HCT116 (cell line): ENCODE data around the gene PATL2.

Experiments
- CEBPB ChIP-seq: IDR thresholded peaks from 2 replicates; pipeline ENCODE4 v1.6.1; 2012; ENCODE audit warnings: low read depth
- CTCF ChIP-seq, 3 experiments: fragments of 200-600 bp in 1 of 3; sonication (generic) in 1 of 3; IDR thresholded peaks in 2 of 3; conservative IDR thresholded peaks in 1 of 3; 2 replicates each; pipeline ENCODE4 v1.5.1; 2012 to 2017; ENCODE audit warnings: low read depth in 2 of 3, low read length in 2 of 3, antibody characterized with exemption in 1 of 3, borderline replicate concordance in 1 of 3, control low read depth in 1 of 3, mild to moderate bottlenecking in 1 of 3, mixed read lengths in 1 of 3, mixed run types in 1 of 3, moderate library complexity in 1 of 3; ENCODE audit not compliant: insufficient read depth in 1 of 3
- EGR1 ChIP-seq: IDR thresholded peaks from 2 replicates; pipeline ENCODE4 v1.6.1; 2012; ENCODE audit warnings: low read depth
- EZH2 ChIP-seq: fragments of 200-600 bp; sonication (generic); IDR thresholded peaks from 2 replicates; pipeline ENCODE4 v1.6.1; 2017; ENCODE audit warnings: antibody characterized with exemption, mixed run types
- JUND ChIP-seq: IDR thresholded peaks from 2 replicates; pipeline ENCODE4 v1.6.1; 2012
- MAX ChIP-seq: IDR thresholded peaks from 2 replicates; pipeline ENCODE4 v1.6.1; 2012
- POLR2A ChIP-seq: IDR thresholded peaks from 2 replicates; pipeline ENCODE4 v1.7.0; 2011; ENCODE audit warnings: borderline replicate concordance; ENCODE audit not compliant: insufficient read depth, insufficient read length; ENCODE audit errors: extremely low read depth
- POLR2AphosphoS5 ChIP-seq: IDR thresholded peaks from 2 replicates; pipeline ENCODE4 v1.6.1; 2011; ENCODE audit warnings: mild to moderate bottlenecking, low read depth, low read length, moderate library complexity
- RAD21 ChIP-seq: IDR thresholded peaks from 2 replicates; pipeline ENCODE4 v1.6.1; 2012; ENCODE audit warnings: low read depth, mild to moderate bottlenecking
- YY1 ChIP-seq: IDR thresholded peaks from 2 replicates; pipeline ENCODE4 v1.6.1; 2011; ENCODE audit warnings: low read length, low read depth, moderate library complexity, mild to moderate bottlenecking; ENCODE audit not compliant: insufficient replicate concordance; ENCODE audit errors: extremely low read depth
- TF ChIP-seq, protein P1 (sequence below): IDR thresholded peaks from 2 replicates; pipeline ENCODE4 v1.6.1; 2011; ENCODE audit warnings: mild to moderate bottlenecking, low read length, moderate library complexity; ENCODE audit not compliant: insufficient replicate concordance; ENCODE audit errors: extremely low read depth

GRCh38 chr15:44616974-44617373 is 94.1 kb downstream of the PATL2 start:
- TF ChIP-seq MAX (no peak), CTCF (IDR thresholded peaks at IDR 0.05 in 2 of 3, conservative IDR thresholded peaks at IDR 0.05 in 1 of 3; ENCODE audit: borderline replicate concordance in 1 of 3, insufficient read depth in 1 of 3, low read depth in 2 of 3, low read length in 2 of 3) (no peak), POLR2A (no peak), POLR2AphosphoS5 (no peak), EZH2 (no peak), JUND (no peak), YY1 (no peak), CEBPB (no peak), EGR1 (no peak), RAD21 (no peak)
- TF ChIP-seq, protein P1, sequence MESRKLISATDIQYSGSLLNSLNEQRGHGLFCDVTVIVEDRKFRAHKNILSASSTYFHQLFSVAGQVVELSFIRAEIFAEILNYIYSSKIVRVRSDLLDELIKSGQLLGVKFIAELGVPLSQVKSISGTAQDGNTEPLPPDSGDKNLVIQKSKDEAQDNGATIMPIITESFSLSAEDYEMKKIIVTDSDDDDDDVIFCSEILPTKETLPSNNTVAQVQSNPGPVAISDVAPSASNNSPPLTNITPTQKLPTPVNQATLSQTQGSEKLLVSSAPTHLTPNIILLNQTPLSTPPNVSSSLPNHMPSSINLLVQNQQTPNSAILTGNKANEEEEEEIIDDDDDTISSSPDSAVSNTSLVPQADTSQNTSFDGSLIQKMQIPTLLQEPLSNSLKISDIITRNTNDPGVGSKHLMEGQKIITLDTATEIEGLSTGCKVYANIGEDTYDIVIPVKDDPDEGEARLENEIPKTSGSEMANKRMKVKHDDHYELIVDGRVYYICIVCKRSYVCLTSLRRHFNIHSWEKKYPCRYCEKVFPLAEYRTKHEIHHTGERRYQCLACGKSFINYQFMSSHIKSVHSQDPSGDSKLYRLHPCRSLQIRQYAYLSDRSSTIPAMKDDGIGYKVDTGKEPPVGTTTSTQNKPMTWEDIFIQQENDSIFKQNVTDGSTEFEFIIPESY = no peak
